Esophagus mucosa (tissue), 1 donor: ENCODE results near the gene SASH1. TPM values are rescaled to one million over a fixed set of nuclear protein-coding genes. Genes with fewer than 3 reads are reported as not detected.
A peak's percentile ranks its signal among the peaks of the same experiment; 100 is the strongest.
"Not testable (repeated sequence)": the region's sequence is repeated elsewhere in the genome, so short reads cannot be mapped to it uniquely, and the experiment has no call there.

ENCODE experiments used
- ATAC-seq: fragments of 200-7000 bp; cut with Tn5 transposase; one replicate; pipeline ENCODE4 v1.9.1; 2020
- total RNA-seq: library from RNA; stranded (reverse); gene quantifications from one replicate; pipeline ENCODE4 v1.2.4, GENCODE V29; 2023
- donor health status: DM: yes; HTN: yes; CAD: no.

SASH1 gene
- total RNA-seq, 1 donor from 2014 or later: 65.2 TPM

DNA sequence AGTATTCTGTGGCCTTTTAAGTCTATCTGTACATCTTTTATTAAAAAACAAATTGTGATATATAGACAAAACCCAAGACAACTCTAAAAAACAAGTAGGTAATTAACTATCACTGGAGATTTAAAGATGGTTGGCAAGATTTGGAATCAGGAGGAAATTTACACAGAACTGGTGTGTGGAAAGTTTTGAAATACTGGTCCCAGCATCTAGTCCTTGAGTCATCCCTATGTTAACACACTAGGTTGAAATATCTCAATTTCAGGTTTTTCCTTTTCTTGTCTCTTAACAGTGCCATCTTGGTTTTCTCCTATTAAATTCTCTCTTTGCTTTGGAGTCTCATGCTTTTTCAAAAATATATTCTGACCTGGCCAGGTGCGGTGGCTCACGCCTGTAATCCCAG is 27.5 kb downstream of the SASH1 start:
- no peak for ATAC-seq

DNA sequence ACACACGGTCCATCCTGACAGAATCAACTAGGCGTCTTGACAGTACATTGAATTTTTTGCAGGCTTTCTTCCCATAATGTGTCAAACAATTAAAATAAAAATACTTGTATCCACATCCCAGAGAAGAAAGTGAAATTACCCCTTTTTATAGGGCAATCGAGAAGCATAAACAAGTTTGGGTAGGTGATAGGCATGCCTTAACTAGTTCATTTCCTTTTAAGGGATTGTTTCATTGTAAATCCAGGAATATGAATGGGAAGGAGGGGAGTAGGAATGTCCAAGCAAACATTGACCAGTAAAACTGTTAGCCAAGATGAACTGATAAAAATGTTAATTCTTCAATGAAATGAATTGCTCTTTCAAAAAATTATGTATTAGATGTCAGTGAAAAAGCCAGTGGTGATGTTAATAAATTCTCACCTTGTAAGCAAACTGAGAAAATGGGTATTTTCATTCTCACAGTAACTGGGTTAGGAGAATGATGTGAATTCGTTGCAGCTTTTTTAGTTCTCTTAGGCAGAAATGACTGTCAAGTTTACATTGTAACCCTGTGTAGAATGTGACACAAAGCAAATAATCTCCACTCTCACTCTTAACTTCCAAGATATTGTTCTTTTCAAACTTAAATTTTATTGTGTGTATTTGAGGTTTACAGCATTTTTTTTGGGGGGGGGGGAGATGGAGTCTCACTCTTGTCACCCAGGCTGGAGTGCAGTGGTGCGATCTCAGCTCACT is 31.6 kb downstream of the SASH1 start:
- ATAC-seq: no peak

DNA sequence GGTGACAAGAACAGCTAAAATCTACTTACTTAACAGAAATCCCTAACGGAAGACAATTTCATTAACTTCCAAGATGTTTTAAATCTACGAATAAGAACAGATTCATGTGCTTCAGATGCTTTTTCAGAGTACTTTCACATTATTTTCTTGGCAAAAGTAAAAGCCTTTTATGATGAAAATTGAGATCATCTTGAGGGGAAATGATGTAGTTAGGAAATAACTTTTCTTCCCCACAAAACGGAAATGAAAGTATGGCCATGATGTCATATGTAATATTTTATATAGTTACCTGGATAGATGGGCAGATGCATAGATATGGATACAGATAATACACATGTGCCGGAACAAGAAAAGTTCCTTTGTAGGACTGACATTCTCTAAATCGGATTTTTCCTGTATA is 32.8 kb downstream of the SASH1 start:
- no peak for ATAC-seq

DNA sequence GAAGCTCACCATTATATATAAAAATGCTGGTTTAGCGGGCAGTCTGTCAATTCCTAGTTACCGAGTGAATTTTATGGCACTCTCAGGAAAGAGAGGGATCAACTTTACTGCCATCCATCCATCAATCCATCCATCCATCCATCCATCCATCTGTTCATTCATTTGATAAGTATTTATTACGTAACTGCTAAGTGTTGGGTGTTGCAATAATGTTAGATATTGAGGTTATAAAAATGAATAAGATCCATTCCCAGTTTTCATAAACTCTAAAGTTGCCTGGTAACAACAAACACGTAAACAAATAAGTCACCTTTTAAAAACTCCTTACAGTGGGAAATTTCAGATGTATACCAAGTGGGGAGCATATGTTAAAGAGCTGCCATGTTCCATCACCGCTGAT is 36.8 kb downstream of the SASH1 start:
- ATAC-seq: no peak

DNA sequence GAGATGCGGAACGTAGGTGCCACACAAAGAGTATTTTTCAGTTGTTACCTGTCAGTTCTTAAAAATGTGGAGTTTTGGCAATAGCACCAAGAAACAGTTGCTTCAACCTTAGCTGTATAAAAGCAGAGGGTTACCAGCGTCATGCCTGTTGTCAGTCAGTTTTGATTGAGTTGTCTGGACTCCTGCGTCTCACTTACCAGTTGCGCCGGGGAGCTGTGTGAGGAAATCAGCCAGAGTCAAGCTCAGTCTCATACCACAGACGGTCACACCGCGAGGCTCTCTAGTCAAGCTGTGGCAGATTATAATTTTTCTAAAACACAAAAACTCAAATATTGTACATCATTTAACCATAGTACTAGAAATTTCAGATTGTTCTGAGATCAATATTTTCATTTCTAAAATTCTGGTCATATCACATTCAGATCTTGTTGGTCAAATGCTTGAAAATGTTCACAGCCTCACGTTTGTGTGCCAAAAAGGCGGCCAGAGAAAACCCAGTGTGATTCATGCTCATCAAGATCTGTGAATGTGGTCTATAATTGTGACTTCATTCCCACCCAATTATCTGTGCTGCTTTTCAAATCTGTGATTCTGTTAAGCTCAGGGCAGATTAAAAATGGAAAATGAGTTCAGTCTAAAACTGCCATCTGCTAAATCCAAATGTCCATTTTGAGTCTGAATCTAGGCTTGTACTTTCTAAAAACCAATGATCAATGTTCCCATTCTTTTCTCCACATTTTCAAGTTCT is 37.5 kb downstream of the SASH1 start:
- ATAC-seq: no peak

DNA sequence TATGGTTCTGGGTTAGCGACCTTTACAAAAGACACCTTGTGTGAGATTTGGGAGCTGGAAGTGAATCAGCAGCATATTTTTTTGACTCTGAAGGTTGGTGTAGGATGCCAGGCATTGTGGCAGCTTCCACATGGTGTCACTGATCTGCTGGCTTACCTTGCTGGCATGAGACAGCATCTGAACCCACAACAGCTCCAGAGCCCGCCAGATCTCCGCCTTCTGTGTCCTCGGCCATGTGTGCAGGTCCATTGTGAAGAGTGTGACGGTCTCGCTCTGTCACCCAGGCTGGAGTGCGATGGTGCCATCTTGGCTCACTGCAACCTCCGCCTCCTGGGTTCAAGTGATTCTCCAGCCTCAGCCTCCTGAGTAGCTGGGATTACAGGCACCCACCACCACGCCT is 39.4 kb downstream of the SASH1 start:
- peak; percentile 40 for ATAC-seq

DNA sequence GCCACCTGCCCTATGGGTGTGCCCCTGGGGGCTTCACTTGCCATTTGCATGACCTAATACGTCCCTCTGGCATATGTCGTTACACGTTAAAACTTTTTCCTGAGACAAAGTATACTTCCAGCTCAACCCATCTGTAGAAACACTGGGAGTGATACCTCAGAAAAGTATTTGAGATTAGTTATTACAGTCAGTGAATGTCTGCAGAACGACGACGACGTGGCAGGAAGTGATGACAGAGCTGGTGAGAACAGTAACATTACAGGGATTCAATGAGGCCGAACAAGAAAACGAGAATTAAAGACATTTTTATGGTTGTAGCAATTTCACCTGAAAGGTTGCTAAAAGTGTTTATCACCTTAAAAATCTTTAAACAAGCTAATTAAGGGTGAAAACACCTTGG is 40.2 kb downstream of the SASH1 start:
- ATAC-seq: no peak

DNA sequence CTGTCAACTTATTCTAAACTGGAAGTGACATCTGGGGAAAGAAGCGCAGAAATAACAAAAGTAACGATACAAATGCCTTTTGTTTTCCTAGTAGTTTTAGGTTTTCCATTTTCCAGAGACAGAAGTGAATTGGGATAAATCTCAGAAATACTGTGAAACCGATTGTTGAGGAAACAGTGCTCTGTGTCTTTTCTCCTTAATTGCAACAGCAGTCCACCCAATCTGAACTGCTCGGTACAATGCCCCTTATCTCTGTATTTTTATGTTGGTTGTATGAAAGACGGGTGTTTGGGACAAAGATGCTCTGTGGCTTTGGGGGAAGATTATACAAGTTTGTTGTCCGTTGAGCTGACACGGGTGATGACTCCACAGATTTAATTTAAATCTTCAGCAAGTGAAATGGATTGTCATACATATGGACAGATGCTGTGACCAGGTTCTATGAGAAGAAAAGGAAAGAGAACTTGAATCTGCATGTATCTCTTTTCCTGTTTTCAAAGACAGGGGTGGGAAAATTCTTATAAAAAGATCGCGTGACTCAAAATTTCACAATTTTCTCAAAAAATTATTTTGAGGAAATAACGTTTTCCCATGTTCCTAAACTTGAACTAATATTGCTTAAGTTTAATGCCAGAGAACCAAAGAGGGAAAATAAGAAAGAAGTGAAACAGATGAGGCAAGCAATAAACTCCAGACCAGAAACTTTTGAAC is 41.2 kb downstream of the SASH1 start:
- no peak for ATAC-seq

DNA sequence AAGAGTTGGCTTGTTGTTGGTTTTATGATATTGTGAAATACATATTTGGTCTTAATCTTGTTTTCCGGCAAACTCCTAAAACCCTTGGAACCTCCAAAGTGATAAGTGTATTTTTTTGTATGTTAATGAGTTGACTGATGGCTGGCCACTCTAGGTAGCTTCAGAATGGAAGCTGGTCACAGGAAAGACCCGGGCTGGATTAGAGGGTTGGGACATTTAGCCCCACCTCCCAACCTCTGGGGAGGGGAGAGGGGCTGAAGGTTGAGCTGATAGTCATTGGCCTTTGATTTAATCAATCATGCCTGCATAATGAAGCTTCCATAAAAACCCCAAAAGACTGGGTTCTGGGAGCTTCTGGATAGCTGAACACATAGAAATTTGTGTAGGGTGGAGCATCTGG is 42.7 kb downstream of the SASH1 start:
- ATAC-seq: no peak

DNA sequence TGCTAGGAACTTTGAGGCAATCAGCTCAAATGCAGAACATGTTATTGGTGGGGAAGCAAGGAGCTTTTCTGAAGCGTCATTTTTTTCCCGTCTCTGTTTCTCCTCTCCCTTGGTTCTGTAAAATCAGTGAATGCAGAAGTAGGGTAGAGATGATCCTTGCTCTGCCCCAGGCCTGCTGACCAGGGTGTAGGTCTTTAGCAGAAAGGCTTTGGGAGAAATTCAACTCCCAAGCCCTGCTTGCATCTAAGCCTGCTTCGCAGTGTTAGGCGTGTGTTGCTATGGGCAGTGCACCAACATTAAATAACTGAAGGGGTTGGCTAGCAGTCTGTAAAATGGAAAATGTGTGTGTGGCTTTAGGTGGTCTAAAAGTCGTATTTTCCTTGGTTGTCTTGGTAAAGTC is 45.9 kb downstream of the SASH1 start:
- no peak for ATAC-seq

DNA sequence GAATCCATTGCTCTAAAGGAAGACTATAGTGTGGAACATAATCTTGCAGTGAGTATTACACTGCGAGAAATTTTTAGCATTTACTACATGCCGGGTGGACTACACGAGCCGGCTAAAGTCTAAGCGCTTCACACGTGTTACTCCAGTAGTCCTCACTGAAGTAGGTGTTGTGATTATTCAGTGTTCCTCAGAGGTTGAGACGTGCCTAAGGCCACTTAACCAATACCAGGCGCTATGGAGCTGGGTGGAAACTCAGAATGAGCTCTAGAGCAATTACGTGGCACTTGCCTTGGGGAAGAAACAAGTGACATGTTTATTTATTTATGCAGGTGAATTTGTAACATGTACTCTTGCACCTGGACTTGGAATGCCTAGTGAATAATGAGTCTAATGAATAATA is 46.4 kb downstream of the SASH1 start:
- peak; percentile 72 for ATAC-seq

DNA sequence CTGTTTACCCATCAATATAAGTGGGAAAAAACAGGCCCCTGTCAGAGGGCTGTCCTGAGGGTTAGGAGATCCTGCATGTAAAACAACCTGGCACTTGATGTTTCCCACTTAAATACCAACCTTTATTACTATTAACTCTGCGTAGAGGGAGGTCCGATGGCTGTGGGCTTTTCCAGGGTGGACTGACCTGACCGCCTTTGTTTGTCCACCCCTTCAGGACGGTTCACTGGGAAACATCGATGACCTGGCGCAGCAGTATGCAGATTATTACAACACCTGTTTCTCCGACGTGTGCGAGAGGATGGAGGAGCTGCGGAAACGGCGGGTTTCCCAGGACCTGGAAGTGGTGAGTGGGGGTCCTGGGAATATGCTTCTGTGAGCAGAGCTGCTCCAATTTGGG is 47.3 kb downstream of the SASH1 start:
- ATAC-seq: no peak

DNA sequence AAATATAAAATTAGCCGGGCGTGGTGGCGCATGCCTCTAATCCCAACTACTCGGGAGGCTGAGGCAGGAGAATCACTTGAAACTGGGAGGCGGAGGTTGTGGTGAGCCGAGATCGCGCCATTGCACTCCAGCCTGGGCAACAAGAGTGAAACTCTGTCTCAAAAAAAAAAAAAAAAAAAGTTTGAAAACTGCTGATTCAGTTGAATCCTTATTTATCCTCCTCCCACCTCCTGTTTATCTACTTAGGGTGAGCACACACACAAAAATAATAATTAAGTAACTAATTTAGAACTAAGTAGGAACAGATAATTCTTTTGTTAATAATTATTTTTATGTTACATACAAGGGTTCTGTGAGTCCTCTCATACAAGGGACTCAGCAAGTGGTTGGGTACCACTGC is 49.5 kb downstream of the SASH1 start:
- ATAC-seq: not testable (repeated sequence)

DNA sequence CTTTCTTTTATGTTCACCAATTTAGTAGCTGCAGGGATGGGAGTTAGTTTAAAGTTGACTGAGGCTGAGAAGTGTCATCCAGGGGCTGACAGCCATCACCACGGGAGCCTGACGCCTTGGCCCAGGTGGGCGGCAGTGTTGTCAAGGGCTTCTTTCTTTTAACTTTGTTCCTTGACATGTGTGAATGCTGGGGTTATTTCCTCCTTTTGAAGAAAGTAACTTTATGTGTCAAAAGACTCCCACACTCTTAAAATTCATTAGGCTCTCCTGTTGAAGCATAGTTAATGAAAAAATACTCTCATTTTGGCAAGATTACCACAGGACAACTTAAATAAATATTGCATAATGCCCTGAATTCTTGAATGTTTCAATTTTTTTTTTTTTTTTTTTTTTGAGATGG is 50.0 kb downstream of the SASH1 start:
- no peak for ATAC-seq

DNA sequence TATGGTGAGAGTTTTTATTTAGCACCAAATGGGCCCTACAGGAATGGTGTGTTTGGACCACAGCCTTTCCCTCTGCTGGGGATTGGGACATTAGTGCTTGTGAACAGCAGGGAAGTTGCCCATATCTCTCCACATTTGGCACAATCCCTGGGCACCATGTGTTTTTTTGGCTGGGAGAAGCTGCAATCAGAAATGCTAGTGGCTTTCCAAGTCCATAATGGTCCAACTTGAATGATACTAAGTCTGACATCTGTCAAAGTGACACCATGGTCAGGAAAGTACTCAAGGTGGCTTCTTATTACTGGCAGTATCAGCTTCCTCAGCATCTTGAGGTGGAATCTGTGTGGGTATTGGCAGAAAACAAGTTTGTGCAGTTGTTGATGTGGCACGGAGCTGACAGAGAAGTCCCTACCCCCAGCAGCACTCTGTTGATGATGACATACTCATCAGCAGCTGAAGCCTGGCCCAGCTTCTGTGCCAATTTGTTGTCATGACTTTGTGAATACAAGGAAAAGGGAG is 53.0 kb downstream of the SASH1 start:
- peak; percentile 66 for ATAC-seq

DNA sequence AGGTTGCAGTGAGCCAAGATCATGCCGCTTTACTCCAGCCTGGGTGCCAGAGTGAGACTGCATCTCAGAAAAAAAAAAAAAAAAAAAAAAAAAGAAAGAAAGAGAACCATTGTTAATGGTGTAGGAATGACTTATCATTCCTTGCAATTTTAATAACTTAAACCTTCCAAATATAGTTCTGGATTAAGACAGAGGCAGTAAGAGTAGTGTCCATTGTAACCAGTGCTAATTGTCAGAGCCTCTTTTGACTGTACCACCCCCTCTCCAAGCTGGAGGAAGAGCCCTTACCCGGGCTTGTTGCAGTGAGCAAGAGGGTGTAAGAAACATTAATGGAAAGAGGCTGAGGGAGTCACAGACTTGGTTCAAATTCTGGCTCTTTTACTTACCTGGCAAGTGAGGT is 53.8 kb downstream of the SASH1 start:
- ATAC-seq: no peak

DNA sequence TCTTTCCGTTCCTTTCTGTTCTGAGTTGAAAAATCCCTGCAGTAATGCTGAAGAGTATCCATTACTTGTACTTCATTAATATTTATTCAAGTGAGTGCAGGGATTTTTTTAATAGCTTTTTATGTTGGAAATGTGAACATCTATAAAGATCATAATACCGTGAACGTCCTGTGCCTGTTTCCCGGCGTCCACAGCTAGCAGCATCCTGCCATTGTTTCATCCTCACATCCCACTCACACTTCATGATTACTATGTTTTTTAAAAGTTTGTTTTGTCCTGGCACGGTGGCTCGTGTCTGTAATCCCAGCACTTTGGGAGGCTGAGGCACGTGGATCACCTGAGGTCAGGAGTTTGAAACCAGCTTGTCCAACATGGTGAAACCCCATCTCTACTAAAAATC is 54.3 kb downstream of the SASH1 start:
- no peak for ATAC-seq

DNA sequence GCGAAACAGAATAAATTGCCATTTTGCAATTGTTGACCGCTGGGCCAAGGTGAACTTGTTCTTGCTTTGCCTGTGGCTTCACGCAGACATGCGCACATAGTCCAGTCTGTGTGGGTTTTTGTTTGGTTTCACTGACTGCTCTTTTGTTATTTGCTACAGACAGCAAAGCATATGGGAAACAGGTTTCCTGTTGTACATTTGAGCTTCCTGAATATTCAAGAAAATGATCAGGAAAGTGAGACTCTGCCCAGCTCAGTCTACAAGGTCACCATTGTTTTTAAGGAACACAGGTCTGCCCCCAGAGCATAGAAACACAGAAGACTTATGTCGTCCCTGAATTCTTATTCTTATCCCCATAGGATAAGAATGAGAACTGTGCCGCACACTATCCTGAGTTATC is 55.6 kb downstream of the SASH1 start:
- no peak for ATAC-seq

DNA sequence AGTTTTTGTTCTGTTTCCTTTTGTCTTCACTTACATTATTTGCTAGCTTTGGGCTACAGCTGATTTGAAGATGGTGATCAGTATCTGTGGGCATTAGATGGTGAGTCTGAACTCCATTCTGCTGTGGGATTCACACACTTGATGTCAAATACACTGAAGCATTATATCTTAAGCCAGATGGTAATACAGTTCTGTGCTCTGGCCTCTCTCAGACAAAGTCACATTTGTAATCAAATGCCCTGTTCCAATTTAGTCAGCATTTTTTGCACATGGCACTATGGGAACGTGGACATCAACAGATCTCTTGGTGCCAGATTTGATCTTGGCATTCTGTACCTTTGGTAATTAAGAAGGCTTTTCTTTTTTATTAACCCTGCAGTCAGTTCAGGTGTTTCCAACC is 56.0 kb downstream of the SASH1 start:
- ATAC-seq: no peak

DNA sequence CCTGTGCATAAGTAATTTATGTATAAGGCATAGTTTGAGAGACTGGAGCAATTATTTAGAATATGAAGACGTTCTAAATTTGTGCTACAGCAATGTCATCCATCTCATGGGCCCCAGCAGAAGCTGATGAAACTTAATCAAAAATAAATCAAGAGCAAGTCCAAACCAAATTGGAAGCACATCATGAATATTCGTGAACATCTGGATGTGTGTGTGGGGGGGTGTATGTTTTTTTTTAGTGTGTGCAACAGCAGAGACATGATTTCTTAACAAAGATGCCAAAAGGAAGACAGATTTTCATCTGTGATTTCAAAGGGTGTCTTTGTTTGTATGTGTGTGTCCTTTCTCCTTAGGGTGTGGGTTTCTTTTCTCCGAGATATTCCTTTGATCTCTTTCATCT is 58.9 kb downstream of the SASH1 start:
- ATAC-seq: no peak

DNA sequence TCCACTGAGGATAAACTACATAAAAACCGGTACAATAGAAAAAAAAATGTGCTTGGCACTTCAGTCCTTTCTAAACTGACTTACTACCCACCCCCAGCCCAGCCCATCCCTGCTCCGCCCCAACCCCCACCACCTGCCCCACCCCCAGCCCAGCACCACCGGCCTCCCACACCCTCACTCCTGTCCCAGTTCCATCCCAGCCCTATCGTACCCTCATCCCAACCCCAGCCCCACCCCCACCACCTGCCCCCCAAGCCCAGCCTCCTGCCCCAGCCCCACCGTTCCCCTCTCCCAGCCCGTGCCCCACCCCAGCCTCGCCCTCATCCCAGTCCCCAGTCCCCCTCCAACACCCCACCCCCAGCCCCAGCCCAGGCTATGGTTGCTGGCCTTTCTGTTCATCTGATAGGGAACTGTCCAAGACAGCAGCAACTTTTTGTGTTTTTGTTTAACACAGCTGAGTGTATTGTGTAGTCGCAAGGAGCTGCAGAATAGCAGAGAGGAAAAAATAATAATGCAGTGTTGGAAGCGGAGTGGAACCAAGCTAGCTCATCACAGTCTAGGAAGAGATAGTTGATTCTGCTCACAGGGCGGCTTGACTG is 61.9 kb downstream of the SASH1 start:
- no peak for ATAC-seq

DNA sequence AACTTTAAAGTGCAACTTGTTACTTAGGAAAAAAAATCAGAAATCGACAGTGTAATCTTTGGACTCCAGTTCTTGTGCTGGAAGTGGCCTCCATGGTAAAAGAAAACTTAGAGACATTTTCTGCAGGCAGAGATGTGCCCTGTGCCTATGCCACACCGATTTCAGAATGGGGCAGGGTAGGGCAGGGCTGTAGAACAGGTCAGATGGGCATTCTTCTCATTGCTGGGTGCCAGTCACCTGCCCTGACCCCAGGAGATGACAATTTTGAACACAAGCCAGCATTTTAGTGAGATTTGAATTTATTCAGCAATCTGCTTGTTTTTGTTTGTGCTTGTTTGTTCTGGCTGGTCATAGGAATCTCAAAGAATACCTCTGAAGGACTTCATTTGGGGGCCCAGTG is 63.3 kb downstream of the SASH1 start:
- ATAC-seq: peak; percentile 92
